Measurements from ENCODE around the gene LDLRAD4.
"Not testable (repeated sequence)": the region's sequence is repeated elsewhere in the genome, so short reads cannot be mapped to it uniquely, and the experiment has no call there.

Gene LDLRAD4

DNA sequence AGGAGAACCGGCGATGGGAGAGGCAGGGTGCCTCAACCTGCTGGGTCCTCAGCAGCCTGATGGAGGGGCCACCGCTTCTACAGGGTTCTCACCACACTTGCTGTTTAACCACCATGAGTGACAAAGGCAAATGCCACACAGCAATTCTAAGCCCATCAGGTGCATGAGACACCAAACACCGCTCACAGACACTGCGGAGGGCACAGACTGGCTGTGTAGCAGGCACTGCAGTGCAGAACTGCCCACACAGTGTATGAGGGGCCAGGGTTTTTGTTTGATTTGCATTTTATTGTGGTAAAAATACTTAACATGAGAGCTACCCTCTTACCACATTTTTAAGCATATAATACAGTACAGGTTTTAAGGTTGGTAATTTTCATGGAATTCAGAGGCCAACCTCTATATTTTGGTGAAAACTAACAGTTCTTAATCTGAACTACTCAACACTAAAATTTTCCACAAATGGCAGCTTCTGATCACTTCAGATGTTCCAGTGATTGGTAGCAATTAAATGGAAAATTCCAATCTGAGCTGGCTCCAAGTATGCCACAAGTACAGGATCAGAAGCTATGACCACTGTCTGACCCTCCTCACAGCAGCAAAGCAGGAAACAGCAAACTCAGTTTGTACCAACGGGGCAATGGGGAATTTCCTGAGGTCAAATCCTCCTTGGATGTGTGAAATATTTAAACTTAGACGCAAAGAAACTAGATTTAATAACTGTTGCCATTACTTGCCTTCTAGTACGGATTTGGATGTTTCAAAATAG, 440.1 kb downstream of the LDLRAD4 start:
- no peak for DNase-seq

DNA sequence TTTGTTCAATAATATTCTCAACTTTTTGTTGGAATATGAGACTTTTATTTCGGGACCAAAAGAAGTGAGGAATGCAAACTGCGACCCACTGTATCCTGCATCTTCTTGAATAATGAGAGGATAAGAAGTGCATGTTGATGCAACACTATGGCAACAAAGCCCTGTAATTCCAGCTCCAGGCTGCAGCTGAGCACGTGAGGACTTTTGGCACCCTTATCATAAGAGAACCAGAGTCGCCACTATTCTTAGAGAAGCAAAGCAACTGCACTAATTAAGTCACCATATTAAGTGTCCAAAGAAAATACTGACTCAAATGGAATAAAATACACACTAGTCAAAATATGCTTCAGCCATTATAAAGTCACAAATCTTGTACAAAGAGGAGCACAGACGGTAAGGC, 441.9 kb downstream of the LDLRAD4 start:
- no peak for DNase-seq

DNA sequence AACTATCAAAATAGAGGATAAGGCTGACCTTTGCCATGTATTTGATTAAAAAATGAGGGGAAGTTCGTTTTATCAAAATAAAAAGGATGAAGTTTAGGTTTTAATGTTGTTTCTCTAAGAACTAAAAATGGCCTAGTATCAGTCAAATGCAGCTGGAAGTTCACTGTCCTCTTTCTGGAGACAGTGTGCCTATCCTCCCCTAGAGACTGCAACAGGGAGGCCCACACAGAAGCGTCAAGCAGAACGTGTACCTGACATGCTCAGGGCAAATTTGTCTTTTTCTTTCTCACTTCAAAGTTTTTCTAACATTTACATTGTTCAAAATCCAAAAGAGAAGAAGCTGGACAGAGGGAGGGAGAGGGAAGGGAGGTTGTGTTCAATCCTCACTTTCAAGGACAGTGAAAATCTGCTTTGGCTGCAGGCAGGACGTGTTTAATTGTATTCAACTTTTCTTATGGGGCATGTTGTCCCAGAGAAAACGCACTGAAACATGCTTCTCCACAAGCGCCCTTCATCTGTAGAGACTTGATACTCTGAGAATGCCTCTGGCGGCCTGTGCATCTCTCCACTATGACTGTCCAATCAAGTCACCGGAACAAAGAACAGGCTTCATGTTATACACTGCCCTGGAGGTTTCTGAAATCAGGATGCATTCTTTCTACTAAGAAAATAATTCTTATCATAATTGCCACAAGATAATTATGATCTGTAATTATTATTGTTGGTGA, 442.7 kb downstream of the LDLRAD4 start:
- DNase-seq = no peak

DNA sequence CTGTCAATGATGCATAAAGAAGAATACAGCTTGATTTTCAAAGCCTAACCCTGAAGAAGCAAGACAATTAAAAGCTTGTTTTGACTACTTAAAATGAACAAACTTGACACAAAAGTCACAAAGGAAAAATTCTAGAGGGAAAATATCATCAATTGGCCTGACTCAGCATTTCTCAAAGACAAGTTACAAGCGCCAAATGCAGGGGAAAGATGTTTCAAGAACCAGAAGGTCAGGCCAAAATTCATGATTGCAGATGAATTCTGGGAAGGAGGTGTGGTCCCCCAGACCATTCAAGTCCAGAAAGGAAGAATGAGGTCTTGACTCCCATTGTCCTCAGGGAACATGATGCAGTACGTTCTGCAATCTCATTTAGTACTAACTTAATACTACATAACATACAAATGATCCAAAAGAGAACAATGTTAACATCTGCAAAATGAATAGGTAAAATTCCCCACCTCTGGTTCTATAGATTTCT, 443.3 kb downstream of the LDLRAD4 start:
- DNase-seq = no peak

DNA sequence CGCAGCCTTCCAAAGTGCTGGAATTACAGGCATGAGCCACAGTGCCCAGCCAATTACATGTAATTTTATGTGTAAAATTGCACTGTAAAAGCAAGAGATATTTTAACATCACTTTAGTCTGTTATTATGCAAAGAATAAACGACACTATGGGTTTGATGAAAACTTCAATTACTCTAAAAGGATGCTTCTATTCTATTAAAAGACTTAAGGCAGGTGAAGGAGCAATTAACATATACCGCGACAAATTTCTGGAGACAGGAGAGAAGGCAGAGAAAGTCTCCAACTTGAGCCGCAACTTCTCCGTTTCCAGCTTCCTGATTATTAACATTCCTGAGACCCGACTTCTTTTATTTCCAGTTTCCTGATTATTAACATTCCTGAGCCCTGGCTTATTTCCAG, 454.1 kb downstream of the LDLRAD4 start:
- no peak for DNase-seq

DNA sequence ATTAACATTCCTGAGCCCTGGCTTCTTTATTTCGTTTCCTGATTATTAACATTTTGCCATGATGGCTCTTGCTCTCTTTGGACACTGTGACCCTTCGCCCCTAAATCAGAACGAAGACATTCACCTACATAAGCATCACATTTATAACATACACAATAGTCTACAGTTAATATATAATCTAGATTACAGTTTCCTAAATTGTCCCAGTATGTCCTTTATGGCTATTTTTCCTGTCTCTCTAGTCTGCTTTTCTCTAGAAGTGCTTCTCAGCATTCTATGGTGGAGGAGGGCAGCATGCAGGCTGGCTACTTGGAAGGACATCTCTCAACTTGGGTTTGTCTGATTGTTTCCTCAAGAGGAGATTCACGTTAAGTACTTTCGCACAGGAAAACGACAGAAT, 457.9 kb downstream of the LDLRAD4 start:
- no peak for DNase-seq

DNA sequence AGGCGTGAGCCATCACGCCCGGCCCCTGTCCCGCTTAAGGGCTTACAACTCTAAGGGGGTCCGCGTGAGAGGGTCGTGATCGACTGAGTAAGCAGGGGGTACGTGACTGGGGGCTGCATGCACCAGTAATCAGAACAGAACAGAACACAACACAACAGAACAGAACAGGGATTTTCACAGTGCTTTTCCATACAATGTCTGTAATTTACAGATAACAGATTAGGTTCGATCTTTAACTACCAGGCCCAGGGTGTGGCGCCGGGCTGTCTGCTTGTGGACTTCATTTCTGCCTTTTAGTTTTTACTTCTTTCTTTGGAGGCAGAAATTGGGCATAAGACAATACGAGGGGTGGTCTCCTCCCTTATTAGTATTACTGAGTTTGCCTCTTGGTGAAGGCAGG, 458.8 kb downstream of the LDLRAD4 start:
- DNase-seq = not testable (repeated sequence)

DNA sequence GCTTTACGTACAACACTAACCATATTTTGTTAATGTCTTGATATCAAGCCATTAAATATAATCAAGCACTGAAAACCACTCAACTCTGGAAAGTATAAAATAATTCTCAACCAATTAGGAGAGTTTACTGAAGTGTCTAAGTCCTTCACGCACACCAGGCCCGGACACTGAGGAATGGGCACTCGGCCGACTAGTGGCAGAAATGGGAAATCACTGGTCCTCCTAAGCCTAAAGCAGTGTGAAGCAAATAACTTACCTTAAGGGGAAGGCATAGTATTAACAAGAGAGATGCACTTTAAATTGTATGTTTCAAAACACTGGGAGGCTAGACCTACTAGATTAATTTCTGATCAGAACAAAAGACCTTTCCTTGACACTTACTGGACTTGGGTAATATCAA, 462.1 kb downstream of the LDLRAD4 start:
- no peak for DNase-seq

DNA sequence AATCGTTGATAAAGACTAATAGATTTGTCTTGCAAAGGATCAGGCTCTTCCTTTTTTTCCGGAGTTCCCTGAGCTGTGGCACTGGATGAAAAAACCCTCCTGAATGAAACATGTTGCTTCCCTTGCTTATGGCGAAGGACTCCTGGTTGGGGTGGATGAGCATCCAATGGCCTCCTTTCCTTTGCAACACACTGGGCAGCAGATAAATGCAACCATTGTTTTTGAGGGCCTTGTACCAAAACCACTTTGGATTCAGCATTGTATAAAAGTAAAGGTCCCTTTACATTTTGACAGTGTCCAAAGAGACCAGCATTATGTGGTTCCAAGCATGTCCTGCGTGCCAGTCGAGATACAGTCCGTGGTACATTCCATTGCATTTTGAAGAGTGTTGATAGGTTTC, 463.1 kb downstream of the LDLRAD4 start:
- no peak for DNase-seq

DNA sequence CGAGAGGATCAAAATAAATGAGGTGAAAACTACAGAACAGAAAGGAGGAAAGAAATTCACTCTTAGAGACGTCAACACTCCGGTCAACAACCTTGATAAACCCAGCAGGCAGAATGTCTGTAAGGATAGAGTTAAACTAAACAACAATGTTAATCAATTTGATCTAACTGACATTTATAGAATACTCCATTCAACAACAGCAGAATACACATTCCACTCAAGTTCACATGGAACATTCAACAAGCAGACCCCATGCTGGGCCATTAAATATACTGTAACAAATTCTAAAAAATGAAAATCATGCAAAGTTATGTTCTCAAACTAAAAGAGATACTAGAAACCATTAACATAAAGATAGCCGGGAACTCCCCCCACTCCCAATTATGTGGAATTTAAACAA, 466.0 kb downstream of the LDLRAD4 start:
- DNase-seq = no peak

DNA sequence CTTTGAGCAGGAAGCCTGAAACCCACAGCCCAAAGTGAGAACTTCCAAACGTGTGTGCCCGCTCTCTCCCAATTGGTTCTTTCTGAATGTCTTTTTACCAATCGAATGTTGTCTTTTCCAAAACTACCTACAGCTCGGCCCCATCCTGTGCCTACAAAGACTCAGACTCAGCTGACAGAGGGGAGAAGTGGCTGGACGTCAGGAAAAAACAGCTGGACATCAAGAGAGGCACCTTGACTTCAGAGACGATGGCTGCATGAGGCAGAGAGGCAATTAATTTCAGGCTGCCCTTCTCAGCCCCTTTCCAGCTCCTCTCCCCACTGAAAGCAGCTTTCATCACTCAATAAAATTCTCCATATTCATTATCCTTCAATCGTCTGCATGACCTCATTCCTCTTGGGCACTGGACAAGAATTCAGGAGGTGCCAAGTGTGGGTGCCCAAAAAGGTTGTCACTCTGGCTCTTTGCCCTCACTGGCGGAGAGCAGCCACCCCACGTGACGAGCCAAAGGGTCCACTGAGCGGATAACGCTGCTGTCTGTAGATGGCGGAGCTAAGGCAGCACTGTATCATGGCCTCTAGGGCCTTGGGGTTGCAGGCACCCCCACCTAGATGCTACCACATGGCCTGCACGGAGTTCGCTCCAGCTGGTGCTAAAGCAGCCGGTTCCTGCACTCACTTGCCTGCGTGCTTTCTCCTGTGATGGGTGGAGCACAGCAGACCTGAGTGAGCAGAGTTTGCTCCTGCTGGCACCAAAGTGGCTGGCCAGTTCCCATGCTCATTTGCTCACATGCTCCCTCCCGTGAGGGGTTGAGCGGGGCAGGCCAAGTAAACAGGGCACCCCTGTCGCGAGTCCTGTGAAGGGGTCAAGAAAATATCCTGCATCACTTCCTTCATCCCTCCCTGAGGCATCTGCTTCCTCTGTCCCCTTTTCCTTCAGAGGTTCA, 469.9 kb downstream of the LDLRAD4 start:
- no peak for DNase-seq

DNA sequence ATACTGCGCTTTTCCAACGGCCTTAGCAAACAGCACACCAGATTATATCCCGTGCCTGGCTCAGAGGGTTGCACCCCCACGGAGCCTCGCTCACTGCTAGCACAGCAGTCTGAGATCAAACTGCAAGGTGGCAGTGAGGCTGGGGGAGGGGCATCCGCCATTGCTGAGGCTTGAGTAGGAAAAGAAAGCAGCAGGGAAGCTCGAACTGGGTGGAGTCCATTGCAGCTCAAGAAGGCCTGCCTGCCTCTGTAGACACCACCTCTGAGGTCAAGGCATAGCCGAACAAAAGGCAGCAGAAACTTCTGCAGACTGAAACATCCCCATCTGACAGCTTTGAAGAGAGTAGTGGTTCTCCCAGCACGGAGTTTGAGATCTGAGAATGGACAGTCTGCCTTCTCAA, 471.5 kb downstream of the LDLRAD4 start:
- not testable (repeated sequence) for DNase-seq

DNA sequence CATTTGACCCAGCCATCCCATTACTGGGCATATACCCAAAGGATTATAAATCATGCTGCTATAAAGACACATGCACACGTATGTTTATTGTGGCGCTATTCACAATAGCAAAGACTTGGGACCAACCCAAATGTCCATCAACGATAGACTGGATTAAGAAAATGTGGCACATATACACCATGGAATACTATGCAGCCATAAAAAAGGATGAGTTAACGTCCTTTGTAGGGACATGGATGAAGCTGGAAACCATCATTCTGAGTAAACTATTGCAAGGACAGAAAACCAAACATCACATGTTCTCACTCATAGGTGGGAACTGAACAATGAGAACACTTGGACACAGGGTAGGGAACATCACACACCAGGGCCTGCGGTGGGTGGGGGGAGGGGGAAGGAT, 476.8 kb downstream of the LDLRAD4 start:
- not testable (repeated sequence) for DNase-seq

DNA sequence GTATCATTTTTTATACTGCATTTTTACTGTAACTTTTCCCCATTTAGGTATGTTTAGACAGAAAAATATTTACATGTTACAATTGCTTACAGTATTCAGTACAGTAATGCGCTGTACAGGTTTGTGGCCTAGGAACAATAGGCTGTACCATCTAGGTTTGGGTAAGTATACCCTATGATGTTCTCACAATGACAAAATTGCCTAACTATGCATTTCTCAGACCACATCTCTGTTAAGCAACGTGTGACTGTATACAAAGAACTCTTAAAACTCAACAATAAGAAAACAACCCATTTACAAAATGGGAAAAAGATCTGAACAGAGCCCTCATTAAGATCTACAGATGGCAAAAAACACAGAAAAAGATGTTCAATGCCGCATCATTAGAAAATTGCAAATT, 478.4 kb downstream of the LDLRAD4 start:
- DNase-seq = no peak

DNA sequence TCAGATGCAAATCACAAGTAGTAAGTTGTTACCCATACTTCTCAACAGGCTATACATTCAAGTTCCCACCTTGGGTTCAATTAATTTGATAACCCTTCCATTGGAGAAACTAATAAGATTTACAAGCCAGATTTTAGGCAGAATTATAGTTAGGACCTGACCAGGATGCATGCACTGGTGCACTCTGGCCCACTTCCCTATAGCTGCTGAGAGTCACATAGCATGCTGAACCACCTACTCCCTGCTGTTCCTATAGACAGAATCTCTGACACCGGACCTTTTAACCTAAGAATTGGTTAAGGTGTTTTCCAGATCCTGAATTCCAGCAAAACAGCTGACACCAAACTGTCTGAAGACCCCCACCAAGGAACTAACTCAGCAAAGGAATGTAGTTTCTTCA, 481.6 kb downstream of the LDLRAD4 start:
- no peak for DNase-seq
